ENCODE measurements around the gene CNTN5. TPM values are rescaled to one million over a fixed set of nuclear protein-coding genes. Genes with fewer than 3 reads are reported as not detected.

CNTN5 gene
- total RNA-seq, 4 donors from 2014 or later: not detected

DNA sequence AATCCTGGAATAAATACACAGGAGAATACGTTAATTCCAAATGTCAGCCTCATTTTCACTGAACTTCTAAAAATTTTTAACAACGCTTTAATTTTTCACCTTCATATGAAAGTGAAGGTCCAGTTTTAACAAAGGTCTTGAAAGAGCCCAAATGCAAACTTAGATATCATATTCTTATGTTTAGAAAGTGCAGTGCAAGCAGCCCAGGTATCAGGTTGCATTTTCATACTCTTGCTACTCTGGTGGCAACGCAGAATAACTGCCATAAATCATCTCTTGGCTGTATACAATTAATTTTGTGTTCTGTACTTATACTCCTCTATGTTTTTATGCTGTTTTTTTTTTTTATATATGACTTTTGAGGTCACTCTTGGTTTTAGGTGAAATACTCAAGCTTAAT is 1169.6 kb downstream of the CNTN5 start:
- Histone ChIP-seq H3K27ac (no peak overlapping the region), H3K36me3 (no peaks in the 10 kb centered on the region), H3K4me3 (no peak overlapping the region), H3K9me3 (no peaks in the 10 kb centered on the region), H3K27me3 (no peaks in the 10 kb centered on the region), H3K4me1 (no peaks in the 10 kb centered on the region)
- no peak for DNase-seq (ENCODE audit: low spot score in 2 of 2)
- WGBS: 73% methylated on average over 3 of the region's 3 CpGs
- TF ChIP-seq, protein P1, sequence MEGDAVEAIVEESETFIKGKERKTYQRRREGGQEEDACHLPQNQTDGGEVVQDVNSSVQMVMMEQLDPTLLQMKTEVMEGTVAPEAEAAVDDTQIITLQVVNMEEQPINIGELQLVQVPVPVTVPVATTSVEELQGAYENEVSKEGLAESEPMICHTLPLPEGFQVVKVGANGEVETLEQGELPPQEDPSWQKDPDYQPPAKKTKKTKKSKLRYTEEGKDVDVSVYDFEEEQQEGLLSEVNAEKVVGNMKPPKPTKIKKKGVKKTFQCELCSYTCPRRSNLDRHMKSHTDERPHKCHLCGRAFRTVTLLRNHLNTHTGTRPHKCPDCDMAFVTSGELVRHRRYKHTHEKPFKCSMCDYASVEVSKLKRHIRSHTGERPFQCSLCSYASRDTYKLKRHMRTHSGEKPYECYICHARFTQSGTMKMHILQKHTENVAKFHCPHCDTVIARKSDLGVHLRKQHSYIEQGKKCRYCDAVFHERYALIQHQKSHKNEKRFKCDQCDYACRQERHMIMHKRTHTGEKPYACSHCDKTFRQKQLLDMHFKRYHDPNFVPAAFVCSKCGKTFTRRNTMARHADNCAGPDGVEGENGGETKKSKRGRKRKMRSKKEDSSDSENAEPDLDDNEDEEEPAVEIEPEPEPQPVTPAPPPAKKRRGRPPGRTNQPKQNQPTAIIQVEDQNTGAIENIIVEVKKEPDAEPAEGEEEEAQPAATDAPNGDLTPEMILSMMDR (IDR thresholded peaks at IDR 0.05): no peak
- TF ChIP-seq EP300 (IDR thresholded peaks at IDR 0.05): no peak
- TF ChIP-seq POLR2AphosphoS5 (IDR thresholded peaks at IDR 0.05): no peak
- no peak for TF ChIP-seq POLR2A (IDR thresholded peaks at IDR 0.05)

GRCh38 chr11:100192181-100192580 is 1171.4 kb downstream of the CNTN5 start:
- 84% methylated on average over 1 of the region's 1 CpG for WGBS
- TF ChIP-seq POLR2AphosphoS5 (IDR thresholded peaks at IDR 0.05) (no peak), POLR2A (IDR thresholded peaks at IDR 0.05) (no peak), EP300 (IDR thresholded peaks at IDR 0.05) (no peak)
- TF ChIP-seq, protein P1 (IDR thresholded peaks at IDR 0.05): no peak
- no peaks in the 10 kb centered on the region for H3K4me1 ChIP-seq

GRCh38 chr11:100203789-100204188 is 1183.0 kb downstream of the CNTN5 start:
- Histone ChIP-seq H3K4me1 (no peaks in the 10 kb centered on the region), H3K9me3 (no peaks in the 10 kb centered on the region), H3K4me3 (no peak overlapping the region), H3K27me3 (no peaks in the 10 kb centered on the region), H3K27ac (no peak overlapping the region), H3K36me3 (no peaks in the 10 kb centered on the region)
- no peak for TF ChIP-seq POLR2A (IDR thresholded peaks at IDR 0.05)
- TF ChIP-seq POLR2AphosphoS5 (IDR thresholded peaks at IDR 0.05): no peak
- no peak for TF ChIP-seq EP300 (IDR thresholded peaks at IDR 0.05)
- WGBS: 52% methylated on average over 2 of the region's 2 CpGs
- DNase-seq (ENCODE audit: low spot score in 2 of 2): no peak

More at GRCh38 chr11:100192181-100192580, 1171.4 kb downstream of the CNTN5 start:
- Histone ChIP-seq H3K4me3 (no peak overlapping the region), H3K9me3 (no peaks in the 10 kb centered on the region), H3K27me3 (no peaks in the 10 kb centered on the region), H3K36me3 (no peaks in the 10 kb centered on the region), H3K27ac (no peak overlapping the region)
- DNase-seq (ENCODE audit: low spot score in 2 of 2): no peak

DNA sequence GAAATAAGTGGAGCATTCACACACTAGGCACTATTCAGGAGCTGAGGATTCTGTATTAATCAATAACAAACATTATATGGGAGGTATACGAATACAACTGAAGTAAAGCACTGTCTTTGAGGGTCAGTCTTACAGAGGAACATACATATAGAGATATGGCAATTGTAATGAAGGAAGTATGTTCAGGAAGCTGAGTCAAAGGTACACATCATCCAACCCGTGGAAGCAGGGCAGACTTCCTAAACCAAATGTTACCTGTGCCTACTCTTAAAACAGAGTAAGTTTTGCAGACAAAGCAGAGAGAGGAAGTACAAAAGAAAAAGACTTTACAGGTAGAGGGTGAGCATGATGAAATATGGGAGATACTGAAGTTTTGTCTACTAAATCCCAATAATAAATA is 1185.2 kb downstream of the CNTN5 start:
- Histone ChIP-seq H3K4me3 (no peak overlapping the region), H3K36me3 (no peaks in the 10 kb centered on the region), H3K9me3 (no peaks in the 10 kb centered on the region), H3K27ac (no peak overlapping the region), H3K4me1 (no peaks in the 10 kb centered on the region), H3K27me3 (no peaks in the 10 kb centered on the region)
- no peak for DNase-seq (ENCODE audit: low spot score in 2 of 2)
- TF ChIP-seq POLR2A (IDR thresholded peaks at IDR 0.05) (no peak), POLR2AphosphoS5 (IDR thresholded peaks at IDR 0.05) (no peak), EP300 (IDR thresholded peaks at IDR 0.05) (no peak)
- TF ChIP-seq, protein P1 (IDR thresholded peaks at IDR 0.05): no peak
- 59% methylated on average over 2 of the region's 2 CpGs for WGBS

DNA sequence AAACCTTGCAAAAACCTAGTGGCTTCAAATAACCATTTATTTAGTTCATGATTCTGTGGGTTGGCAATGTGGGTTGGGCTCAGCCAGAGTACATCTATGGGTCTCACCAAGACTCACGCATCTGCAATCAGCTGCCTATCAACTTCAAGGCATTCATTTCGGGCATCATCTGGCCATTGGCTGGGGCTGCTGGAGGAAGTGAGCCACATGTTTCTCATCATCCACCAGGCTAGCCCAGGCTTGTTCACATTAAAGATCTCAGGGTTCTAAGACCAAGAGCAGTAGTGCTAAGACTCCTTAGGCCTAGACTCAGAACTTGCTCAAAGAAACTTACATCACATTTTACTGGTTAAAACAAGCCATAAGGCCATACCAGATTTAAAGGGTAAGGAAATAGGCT is 1187.5 kb downstream of the CNTN5 start:
- TF ChIP-seq, protein P1 (IDR thresholded peaks at IDR 0.05): no peak
- TF ChIP-seq POLR2A (IDR thresholded peaks at IDR 0.05) (no peak), EP300 (IDR thresholded peaks at IDR 0.05) (no peak), POLR2AphosphoS5 (IDR thresholded peaks at IDR 0.05) (no peak)
- WGBS: 97% methylated on average over 2 of the region's 2 CpGs
- no peaks in the 10 kb centered on the region for H3K4me1 ChIP-seq

DNA sequence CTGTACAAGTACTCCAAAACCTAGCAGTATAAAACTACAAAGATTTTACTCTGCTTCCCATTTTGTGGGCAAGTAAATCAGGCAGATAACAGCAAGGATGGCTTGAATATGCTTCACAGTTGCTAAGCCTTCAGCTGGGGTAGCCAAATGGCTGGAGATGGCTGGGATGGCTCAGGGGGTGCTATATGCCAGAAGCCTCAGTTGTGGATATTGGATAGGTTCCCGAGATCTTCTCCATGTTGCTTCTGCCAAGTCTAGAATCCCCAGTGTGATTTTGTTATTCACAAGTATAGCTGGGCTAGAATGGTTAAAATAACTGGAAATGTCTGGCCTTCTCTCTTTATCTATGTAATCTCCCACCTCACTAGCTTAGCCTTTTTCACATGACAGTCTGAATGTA is 1194.0 kb downstream of the CNTN5 start:
- Histone ChIP-seq H3K4me1 (no peaks in the 10 kb centered on the region), H3K27me3 (no peaks in the 10 kb centered on the region), H3K36me3 (no peaks in the 10 kb centered on the region), H3K4me3 (no peak overlapping the region), H3K27ac (no peak overlapping the region), H3K9me3 (no peaks in the 10 kb centered on the region)
- 67% methylated on average over 1 of the region's 1 CpG for WGBS
- no peak for DNase-seq (ENCODE audit: low spot score in 2 of 2)
- TF ChIP-seq, protein P1 (IDR thresholded peaks at IDR 0.05): no peak
- no peak for TF ChIP-seq EP300 (IDR thresholded peaks at IDR 0.05)
- TF ChIP-seq POLR2A (IDR thresholded peaks at IDR 0.05): no peak
- no peak for TF ChIP-seq POLR2AphosphoS5 (IDR thresholded peaks at IDR 0.05)

More for the DNA sequence above, 1187.5 kb downstream of the CNTN5 start:
- Histone ChIP-seq H3K36me3 (no peaks in the 10 kb centered on the region), H3K27ac (no peak overlapping the region), H3K27me3 (no peaks in the 10 kb centered on the region), H3K4me3 (no peak overlapping the region), H3K9me3 (no peaks in the 10 kb centered on the region)
- DNase-seq (ENCODE audit: low spot score in 2 of 2): no peak

All from suprapubic skin (tissue), 4 donors.